A549 (cell line): ENCODE results near the gene SLCO3A1. TPM values are rescaled to one million over a fixed set of nuclear protein-coding genes. Genes with fewer than 3 reads are reported as not detected.

Source experiments
- ATAC-seq, 2 experiments: fragments of 200-7000 bp in 1 of 2; fragments of >200 bp in 1 of 2; cut with Nextera tagmentation in 1 of 2; cut with Tn5 transposase in 1 of 2; 3 replicates each; pipeline versions ENCODE4 v1.8.0 to v1.9.1; 2018 to 2020; ENCODE audit warnings: mild to moderate bottlenecking in 1 of 2, moderate library complexity in 1 of 2
- CTCF ChIA-PET: fragments of 300-600 bp; sonication (Branson Sonifier 250); formaldehyde crosslinking; extraction: SDS; loops from one replicate; lab custom pipeline; 2021; ENCODE audit warnings: antibody characterized with exemption, inconsistent platforms; lab: Yijun Ruan, JAX
- POLR2A ChIA-PET: fragments of 350-600 bp; formaldehyde crosslinking; extraction: SDS; loops from one replicate; lab custom pipeline; 2021; ENCODE audit warnings: antibody characterized with exemption, inconsistent platforms; lab: Yijun Ruan, JAX
- DNase-seq, 2 experiments: peaks; one replicate each; pipeline versions ENCODE4 v3.0.0 to v3.0.0-alpha.2; 2011 to 2016; ENCODE audit warnings: low read depth in 1 of 2, low spot score in 1 of 2
- FAIRE-seq: peaks from 2 replicates; lab custom pipeline; 2011; peaks lifted over from hg19 to GRCh38; lab: Jason Lieb, UNC
- H3K27ac ChIP-seq, 2 experiments: fragments of >200 bp; sonication (Bioruptor Twin); formaldehyde crosslinking; 3 replicates each; pipeline ENCODE4 v1.5.1; 2016 to 2017
- H3K4me1 ChIP-seq: fragments of >200 bp; sonication (Bioruptor Twin); formaldehyde crosslinking; 3 replicates; pipeline ENCODE4 v1.6.1; 2016
- H3K4me2 ChIP-seq: fragments of >200 bp; sonication (Bioruptor Twin); formaldehyde crosslinking; 3 replicates; pipeline ENCODE4 v1.6.1; 2016
- H3K4me3 ChIP-seq: fragments of >200 bp; sonication (Bioruptor Twin); formaldehyde crosslinking; 3 replicates; pipeline ENCODE4 v1.5.1; 2016
- H3K9me3 ChIP-seq: fragments of >200 bp; sonication (Bioruptor Twin); formaldehyde crosslinking; 3 replicates; pipeline ENCODE4 v1.6.1; 2016
- CEBPB ChIP-seq, 2 experiments: fragments of >200 bp in 1 of 2; sonication (Bioruptor Twin) in 1 of 2; formaldehyde crosslinking in 1 of 2; IDR thresholded peaks; 2 replicates each; pipeline ENCODE4 v1.6.1; 2012 to 2016
- CHD4 ChIP-seq: fragments of 200-600 bp; sonication (generic); IDR thresholded peaks from 2 replicates; pipeline ENCODE4 v1.6.1; 2016; ENCODE audit warnings: antibody characterized with exemption, mild to moderate bottlenecking, borderline replicate concordance
- EHMT2 ChIP-seq: fragments of 200-600 bp; sonication (generic); IDR thresholded peaks from 2 replicates; pipeline ENCODE4 v1.6.1; 2016; ENCODE audit warnings: antibody characterized with exemption, low read depth, mild to moderate bottlenecking, moderate library complexity
- GATA3 ChIP-seq: IDR thresholded peaks from 2 replicates; pipeline ENCODE4 v1.6.1; 2012; ENCODE audit warnings: borderline replicate concordance
- HEYL ChIP-seq: fragments of 250-450 bp; sonication (Bioruptor Pico); IDR thresholded peaks from 2 replicates; pipeline ENCODE4 v1.8.0; 2021; ENCODE audit warnings: mild to moderate bottlenecking, moderate library complexity
- HOXA7 ChIP-seq: fragments of 250-450 bp; sonication (Bioruptor Pico); IDR thresholded peaks from 2 replicates; pipeline ENCODE4 v1.5.0; 2020; ENCODE audit warnings: mild to moderate bottlenecking, moderate library complexity
- KDM5A ChIP-seq: fragments of 200-600 bp; sonication (generic); IDR thresholded peaks from 2 replicates; pipeline ENCODE4 v1.6.1; 2016; ENCODE audit warnings: antibody characterized with exemption, mild to moderate bottlenecking
- MYC ChIP-seq: IDR thresholded peaks from 2 replicates; pipeline ENCODE4 v1.6.1; 2012; ENCODE audit warnings: mild to moderate bottlenecking, inconsistent platforms, low read length, improper control_type of control experiment, borderline replicate concordance
- NPAS2 ChIP-seq: fragments of 250-450 bp; sonication (Bioruptor Pico); IDR thresholded peaks from 2 replicates; pipeline ENCODE4 v1.8.0; 2022; ENCODE audit warnings: mild to moderate bottlenecking, moderate library complexity, borderline replicate concordance
- PHF8 ChIP-seq: fragments of 200-600 bp; sonication (generic); IDR thresholded peaks from 2 replicates; pipeline ENCODE4 v1.6.1; 2016; ENCODE audit warnings: low read depth, mild to moderate bottlenecking, antibody characterized with exemption, moderate library complexity, borderline replicate concordance
- POLR2A ChIP-seq: IDR thresholded peaks from 2 replicates; pipeline ENCODE4 v1.6.1; 2012; ENCODE audit warnings: mild to moderate bottlenecking, low read length
- RAD21 ChIP-seq, 2 experiments: fragments of >200 bp in 1 of 2; sonication (Bioruptor Twin) in 1 of 2; formaldehyde crosslinking in 1 of 2; IDR thresholded peaks in 1 of 2; conservative IDR thresholded peaks in 1 of 2; 2 replicates in 1 of 2; 3 replicates in 1 of 2; pipeline ENCODE4 v1.6.1; 2012 to 2018; ENCODE audit warnings: inconsistent platforms in 1 of 2
- RNF2 ChIP-seq: fragments of 200-600 bp; sonication (generic); IDR thresholded peaks from 2 replicates; pipeline ENCODE4 v1.6.1; 2016; ENCODE audit warnings: low read depth, mild to moderate bottlenecking, antibody characterized with exemption, moderate library complexity, borderline replicate concordance
- TFCP2L1 ChIP-seq: fragments of 250-450 bp; sonication (Bioruptor Pico); IDR thresholded peaks from 2 replicates; pipeline ENCODE4 v1.5.0; 2021; ENCODE audit warnings: mild to moderate bottlenecking
- TP53 ChIP-seq: fragments of 250-450 bp; sonication (Bioruptor Pico); IDR thresholded peaks from 2 replicates; pipeline ENCODE4 v1.5.0; 2021; ENCODE audit warnings: mild to moderate bottlenecking, moderate library complexity
- WGBS: methylation state at CpG from one replicate; pipeline ENCODE4 v1.1.6; 2017; ENCODE audit errors: missing lambda C conversion rate; 5-methylcytosine and 5-hydroxymethylcytosine counted together
- polyA plus RNA-seq, 4 experiments: library from polyadenylated mRNA; depleted of rRNA in 3 of 4; stranded (reverse); fragments of >200 nt; fragmentation: RNase III in 1 of 4; extraction: RNeasy Plus Mini Kit Qiagen cat#74134 plus additional on column Dnase treatment in 1 of 4; gene quantifications; 2 replicates in 3 of 4; 3 replicates in 1 of 4; pipeline ENCODE4 v1.2.3, GENCODE V29; 2011 to 2017
- TF ChIP-seq, protein P1 (sequence below): fragments of 150-350 bp; IDR thresholded peaks from 2 replicates; pipeline ENCODE4 v1.6.1; 2014; ENCODE audit warnings: low read depth, mild to moderate bottlenecking, low read length
- TF ChIP-seq, protein P2 (sequence below): fragments of 250-450 bp; sonication (Bioruptor Pico); IDR thresholded peaks from 2 replicates; pipeline ENCODE4 v1.5.0; 2020; ENCODE audit warnings: low read depth, mild to moderate bottlenecking, moderate library complexity
- TF ChIP-seq, protein P3 (sequence below): fragments of 250-450 bp; sonication (Bioruptor Pico); IDR thresholded peaks from 2 replicates; pipeline ENCODE4 v1.5.0; 2021; ENCODE audit warnings: mild to moderate bottlenecking, moderate library complexity, borderline replicate concordance
- TF ChIP-seq, protein P4 (sequence below): IDR thresholded peaks from 2 replicates; pipeline ENCODE4 v1.6.1; 2012

Gene SLCO3A1
- polyA plus RNA-seq, 2 of the 4 experiments (the other 2 are of a cell fraction): 16.8 to 17.0 TPM

DNA sequence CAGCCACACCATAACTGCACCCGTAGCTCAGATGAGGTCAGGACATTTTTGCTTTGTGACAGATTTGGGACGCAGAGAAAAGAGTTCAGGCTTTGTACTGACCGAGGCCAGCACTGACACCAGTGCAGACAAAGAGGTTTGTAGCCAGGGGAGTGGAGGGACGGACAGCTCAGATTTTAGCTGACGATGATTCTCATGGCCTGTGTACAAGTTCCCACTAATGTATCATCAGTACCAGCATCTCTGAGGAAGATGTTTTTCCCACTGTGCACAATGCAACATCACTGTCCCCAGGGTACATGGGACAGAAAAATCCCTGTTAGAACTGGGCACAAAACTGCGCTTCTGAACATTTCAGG is 112.7 kb downstream of the SLCO3A1 start:
- Histone ChIP-seq H3K4me3 (peak overlapping the region; percentile 5; the same call in 1 of the 3 replicates), H3K27ac (peak overlapping the region; percentile 72 to 87), H3K4me1 (peaks cover 39% of the 10 kb centered on the region), H3K4me2 (peak overlapping the region; percentile 83), H3K9me3 (no peaks in the 10 kb centered on the region)
- POLR2A ChIA-PET: interaction anchor here (0.8 to 1.3 kb wide), 3 partner anchors 12 to 112 kb away, joined by 3 to 7 read pairs (median 5); partner anchors contain the start of gene SLCO3A1
- FAIRE-seq (no peak), ATAC-seq (peak in 1 of 2 experiments; percentile 60; a peak in 3 of 6 replicates), DNase-seq (no peak)
- CTCF ChIA-PET: interaction anchor here (0.6 to 7.2 kb wide), 9 partner anchors 15 to 663 kb away, joined by 3 to 52 read pairs (median 3); no protein-coding TSS in a partner anchor
- WGBS: 29% methylated on average over 6 of the region's 6 CpGs
- no peak for TF ChIP-seq HEYL
- no peak for TF ChIP-seq GATA3
- TF ChIP-seq, protein P1, sequence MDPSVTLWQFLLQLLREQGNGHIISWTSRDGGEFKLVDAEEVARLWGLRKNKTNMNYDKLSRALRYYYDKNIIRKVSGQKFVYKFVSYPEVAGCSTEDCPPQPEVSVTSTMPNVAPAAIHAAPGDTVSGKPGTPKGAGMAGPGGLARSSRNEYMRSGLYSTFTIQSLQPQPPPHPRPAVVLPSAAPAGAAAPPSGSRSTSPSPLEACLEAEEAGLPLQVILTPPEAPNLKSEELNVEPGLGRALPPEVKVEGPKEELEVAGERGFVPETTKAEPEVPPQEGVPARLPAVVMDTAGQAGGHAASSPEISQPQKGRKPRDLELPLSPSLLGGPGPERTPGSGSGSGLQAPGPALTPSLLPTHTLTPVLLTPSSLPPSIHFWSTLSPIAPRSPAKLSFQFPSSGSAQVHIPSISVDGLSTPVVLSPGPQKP: no peak
- no peak for TF ChIP-seq RNF2
- TF ChIP-seq MYC: no peak
- TF ChIP-seq TP53 (CRISPR knock-in tag): no peak
- no peak for TF ChIP-seq EHMT2
- TF ChIP-seq CHD4: no peak
- TF ChIP-seq, protein P2, sequence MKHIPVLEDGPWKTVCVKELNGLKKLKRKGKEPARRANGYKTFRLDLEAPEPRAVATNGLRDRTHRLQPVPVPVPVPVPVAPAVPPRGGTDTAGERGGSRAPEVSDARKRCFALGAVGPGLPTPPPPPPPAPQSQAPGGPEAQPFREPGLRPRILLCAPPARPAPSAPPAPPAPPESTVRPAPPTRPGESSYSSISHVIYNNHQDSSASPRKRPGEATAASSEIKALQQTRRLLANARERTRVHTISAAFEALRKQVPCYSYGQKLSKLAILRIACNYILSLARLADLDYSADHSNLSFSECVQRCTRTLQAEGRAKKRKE: no peak
- TF ChIP-seq TFCP2L1 (CRISPR knock-in tag): no peak
- no peak for TF ChIP-seq CEBPB (IDR thresholded peaks at IDR 0.05)

DNA sequence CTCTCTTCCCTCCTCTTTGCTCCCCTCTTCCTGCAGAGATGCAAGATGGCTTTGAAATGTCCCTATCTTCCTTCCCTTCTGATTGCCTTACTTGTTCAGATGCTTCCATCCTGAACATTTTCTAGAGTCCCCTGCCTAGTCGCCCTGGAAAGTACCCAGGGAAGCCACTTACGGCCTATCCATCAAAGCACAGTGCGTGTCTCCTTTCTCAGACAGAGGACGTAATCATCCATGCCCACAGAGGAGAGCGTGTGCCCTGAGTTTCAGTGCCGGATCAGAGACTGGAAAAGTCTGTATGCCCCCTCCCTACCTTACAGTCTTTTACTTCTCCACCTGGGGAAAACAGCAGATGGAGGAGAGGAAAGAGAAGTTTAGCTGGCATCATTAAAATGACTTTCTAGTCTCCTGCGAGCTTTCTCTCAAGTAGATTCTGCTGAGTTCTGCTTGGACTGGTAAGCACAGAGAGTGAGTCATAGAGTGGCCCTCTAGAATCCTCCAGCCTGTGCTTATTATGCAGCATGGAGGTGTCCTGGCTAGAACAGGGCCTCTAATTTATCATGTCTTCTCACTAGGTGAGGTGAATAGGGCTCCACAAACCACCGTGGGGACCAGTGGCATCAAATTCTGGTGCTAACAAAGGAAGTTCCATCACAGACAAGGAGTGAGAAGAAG is 114.6 kb downstream of the SLCO3A1 start:
- TF ChIP-seq NPAS2 (CRISPR knock-in tag) (no peak), HOXA7 (CRISPR knock-in tag) (no peak), RAD21 (conservative IDR thresholded peaks at IDR 0.05 in 1 of 2, IDR thresholded peaks at IDR 0.05 in 1 of 2) (no peak), PHF8 (no peak), POLR2A (no peak), TFCP2L1 (CRISPR knock-in tag) (no peak), KDM5A (no peak), HEYL (no peak)
- TF ChIP-seq, protein P3, sequence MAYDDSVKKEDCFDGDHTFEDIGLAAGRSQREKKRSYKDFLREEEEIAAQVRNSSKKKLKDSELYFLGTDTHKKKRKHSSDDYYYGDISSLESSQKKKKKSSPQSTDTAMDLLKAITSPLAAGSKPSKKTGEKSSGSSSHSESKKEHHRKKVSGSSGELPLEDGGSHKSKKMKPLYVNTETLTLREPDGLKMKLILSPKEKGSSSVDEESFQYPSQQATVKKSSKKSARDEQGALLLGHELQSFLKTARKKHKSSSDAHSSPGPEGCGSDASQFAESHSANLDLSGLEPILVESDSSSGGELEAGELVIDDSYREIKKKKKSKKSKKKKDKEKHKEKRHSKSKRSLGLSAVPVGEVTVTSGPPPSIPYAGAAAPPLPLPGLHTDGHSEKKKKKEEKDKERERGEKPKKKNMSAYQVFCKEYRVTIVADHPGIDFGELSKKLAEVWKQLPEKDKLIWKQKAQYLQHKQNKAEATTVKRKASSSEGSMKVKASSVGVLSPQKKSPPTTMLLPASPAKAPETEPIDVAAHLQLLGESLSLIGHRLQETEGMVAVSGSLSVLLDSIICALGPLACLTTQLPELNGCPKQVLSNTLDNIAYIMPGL (CRISPR knock-in tag): no peak
- TF ChIP-seq, protein P4, sequence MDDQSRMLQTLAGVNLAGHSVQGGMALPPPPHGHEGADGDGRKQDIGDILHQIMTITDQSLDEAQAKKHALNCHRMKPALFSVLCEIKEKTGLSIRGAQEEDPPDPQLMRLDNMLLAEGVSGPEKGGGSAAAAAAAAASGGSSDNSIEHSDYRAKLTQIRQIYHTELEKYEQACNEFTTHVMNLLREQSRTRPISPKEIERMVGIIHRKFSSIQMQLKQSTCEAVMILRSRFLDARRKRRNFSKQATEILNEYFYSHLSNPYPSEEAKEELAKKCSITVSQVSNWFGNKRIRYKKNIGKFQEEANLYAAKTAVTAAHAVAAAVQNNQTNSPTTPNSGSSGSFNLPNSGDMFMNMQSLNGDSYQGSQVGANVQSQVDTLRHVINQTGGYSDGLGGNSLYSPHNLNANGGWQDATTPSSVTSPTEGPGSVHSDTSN: no peak
- Histone ChIP-seq H3K4me3 (no peak overlapping the region), H3K4me2 (peak overlapping the region; percentile 6; the same call in 1 of the 3 replicates), H3K9me3 (no peaks in the 10 kb centered on the region), H3K27ac (peak overlapping the region in 1 of 2 experiments; percentile 37; a peak in 3 of 6 replicates), H3K4me1 (peaks cover 39% of the 10 kb centered on the region)
- CTCF ChIA-PET: interaction anchor here (0.6 to 7.2 kb wide), 6 partner anchors 14 to 120 kb away, joined by 3 to 52 read pairs (median 8); partner anchors contain the start of gene SLCO3A1
- 91% methylated on average over 8 of the region's 8 CpGs for WGBS
- FAIRE-seq (no peak), ATAC-seq (no peak), DNase-seq (no peak)
- POLR2A ChIA-PET: no interaction called here
